GM19397 (cell line): Measurements from ENCODE around the gene SMOC1.

Experiments
- ATAC-seq: cut with Tn5 transposase; IDR thresholded peaks from one replicate; pipeline ENCODE4 v1.9.1; 2021; ENCODE audit warnings: mild to moderate bottlenecking, moderate library complexity; ENCODE audit not compliant: unreplicated experiment

SMOC1 gene

DNA sequence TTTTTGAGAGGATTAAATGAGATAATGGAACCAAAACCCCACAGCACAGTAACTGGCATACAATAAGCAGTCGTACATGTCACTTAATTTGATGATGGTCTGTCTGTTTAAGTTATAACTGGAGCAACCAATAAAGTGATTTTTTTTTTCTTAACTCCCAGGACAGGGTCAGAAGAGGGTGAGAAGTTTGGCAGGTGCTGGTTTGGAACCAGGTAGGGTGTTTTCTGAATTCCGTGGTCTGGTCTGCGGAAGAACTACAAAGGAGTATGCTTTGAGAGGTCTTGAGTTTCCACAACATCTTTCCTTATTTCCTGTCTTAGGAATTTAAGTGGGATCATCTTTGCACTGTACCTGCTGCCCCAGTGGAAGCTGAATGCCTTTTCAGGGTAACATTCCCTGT lies 197.8 kb downstream of the SMOC1 start:
- ATAC-seq, result no peak

DNA sequence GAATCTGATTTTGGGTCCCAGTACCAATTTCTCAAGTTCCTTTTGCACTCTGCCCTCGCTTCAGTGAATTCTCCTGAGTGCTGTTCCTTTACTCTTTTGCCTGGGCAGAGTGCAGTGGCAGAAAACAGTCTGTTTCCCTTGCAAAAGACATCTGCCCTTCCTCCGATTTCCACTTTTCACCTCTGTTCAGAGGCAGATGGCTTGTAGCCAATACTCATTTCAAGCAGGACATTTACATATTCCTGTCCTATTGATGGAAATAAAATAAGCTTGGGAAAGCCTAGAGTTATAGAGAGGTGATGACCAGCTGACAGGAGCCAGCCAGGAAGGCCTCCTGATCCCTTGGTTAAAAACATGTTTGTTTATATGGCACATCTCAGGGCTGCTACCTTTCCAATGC lies 198.5 kb downstream of the SMOC1 start:
- ATAC-seq, result no peak

DNA sequence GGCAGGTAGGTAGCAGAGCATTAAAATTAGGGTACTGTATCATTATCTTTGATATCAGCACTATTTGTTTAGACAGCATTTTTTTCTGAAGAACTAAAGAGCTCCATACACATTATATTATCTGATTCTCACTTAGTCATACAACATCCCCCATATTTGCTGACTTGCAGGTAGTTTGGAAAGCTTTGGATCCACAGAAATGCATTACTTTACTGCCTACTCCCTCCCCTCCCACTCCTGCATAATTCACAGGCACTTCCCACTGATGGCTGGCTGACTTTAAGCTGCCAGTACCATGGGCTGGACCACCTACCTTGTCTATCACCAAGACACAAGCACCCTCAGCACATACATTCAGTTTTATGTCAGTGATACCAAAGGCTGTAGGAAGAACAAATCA lies 199.1 kb downstream of the SMOC1 start:
- no peak for ATAC-seq

DNA sequence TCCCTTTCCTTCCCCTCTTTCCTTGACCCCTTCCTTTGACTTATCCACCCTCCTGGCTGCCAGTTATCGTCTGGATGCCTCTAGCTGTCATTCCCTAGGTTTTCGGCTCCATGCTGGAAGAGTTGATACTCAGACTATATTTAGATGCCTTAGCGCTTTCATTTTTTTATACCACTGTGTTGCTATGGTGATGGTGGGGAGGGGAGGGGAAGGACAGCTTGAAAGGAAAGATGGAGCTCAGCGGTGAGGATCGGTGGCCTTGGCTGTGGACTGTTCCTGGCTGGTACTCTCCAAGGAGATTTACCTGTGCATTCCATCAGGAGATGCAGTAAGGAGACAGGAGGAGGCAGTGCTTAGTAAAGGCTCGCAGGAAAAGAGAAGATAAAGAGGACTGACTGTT lies 200.9 kb downstream of the SMOC1 start:
- no peak for ATAC-seq
